GM18858 (cell line): Measurements from ENCODE around the gene KRTAP10-5.

ENCODE experiments used
- ATAC-seq: cut with Tn5 transposase; IDR thresholded peaks from one replicate; pipeline ENCODE4 v1.9.1; 2021; ENCODE audit not compliant: unreplicated experiment

KRTAP10-5 gene

GRCh38 chr21:44530903-44531605 lies 49.4 kb downstream of the KRTAP10-5 start:
- ATAC-seq = no peak

- no peak for ATAC-seq
Observed at GRCh38 chr21:44530221-44530902, 50.0 kb downstream of the KRTAP10-5 start.

DNA sequence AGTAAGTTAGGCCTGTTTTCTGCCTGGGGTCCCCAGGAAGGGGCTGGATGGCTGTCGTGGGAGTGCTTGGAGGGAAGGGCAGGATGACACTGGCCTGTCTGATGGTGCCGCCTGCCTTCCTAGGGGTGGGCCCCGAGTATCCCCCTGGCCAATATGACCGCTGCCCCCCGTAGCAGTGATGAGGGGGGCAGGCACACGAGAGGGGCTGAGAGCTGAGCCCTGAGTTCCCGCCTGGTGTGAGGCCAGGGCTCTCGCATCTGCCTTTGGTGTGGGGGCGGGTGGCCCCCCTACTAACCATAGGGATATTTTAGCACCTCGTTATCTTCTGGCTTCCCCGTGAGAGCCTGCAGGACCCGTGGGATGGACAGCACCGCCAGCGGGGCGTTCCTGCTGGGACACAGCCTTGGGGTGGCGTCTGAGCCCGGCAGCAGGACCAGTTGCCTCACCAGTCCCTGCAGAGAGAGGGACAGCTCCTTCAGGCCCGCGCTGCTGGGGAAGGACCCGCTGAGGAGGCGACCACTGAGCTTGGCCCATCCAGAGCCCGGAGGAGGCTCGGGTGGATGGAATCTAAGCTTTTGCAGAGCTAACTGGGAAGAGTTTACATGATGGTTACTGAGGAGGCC lies 50.8 kb downstream of the KRTAP10-5 start:
- ATAC-seq = no peak
